Gastrocnemius medialis (tissue), 4 donors: ENCODE results near the gene ITGB1. TPM values are rescaled to one million over a fixed set of nuclear protein-coding genes. Genes with fewer than 3 reads are reported as not detected.

ENCODE experiments used
- ATAC-seq, 2 donors: fragments of 150-250 bp; one replicate each; pipeline ENCODE4 v1.9.1; 2016
- DNase-seq, 2 donors: peaks; one replicate each; pipeline ENCODE4 v3.0.0-alpha.2; 2019
- H3K27ac ChIP-seq, 4 donors: fragments of 200-600 bp; sonication (generic); 1 replicate in 1 of 4; 2 replicates in 3 of 4; pipeline ENCODE4 v1.5.1; 2016 to 2018; ENCODE audit warnings: mild to moderate bottlenecking in 2 of 4, moderate library complexity in 1 of 4
- H3K27me3 ChIP-seq, 3 donors: fragments of 200-600 bp; sonication (generic) in 2 of 3; 1 replicate in 1 of 3; 2 replicates in 2 of 3; pipeline versions ENCODE4 v1.5.1 to v1.6.0; 2016 to 2019; ENCODE audit warnings: mild to moderate bottlenecking in 1 of 3, moderate library complexity in 1 of 3
- H3K36me3 ChIP-seq, 2 donors: fragments of 200-600 bp; sonication (generic) in 1 of 2; one replicate each; pipeline ENCODE4 v1.5.1; 2017 to 2018
- H3K4me1 ChIP-seq, 2 donors: fragments of 200-600 bp; sonication (generic) in 1 of 2; one replicate each; pipeline ENCODE4 v1.5.1; 2016 to 2017; ENCODE audit warnings: mild to moderate bottlenecking in 2 of 2
- H3K4me3 ChIP-seq, 4 donors: fragments of 200-600 bp; sonication (generic) in 3 of 4; 1 replicate in 1 of 4; 2 replicates in 3 of 4; pipeline ENCODE4 v1.5.1; 2016 to 2019; ENCODE audit warnings: mild to moderate bottlenecking in 2 of 4
- H3K9me3 ChIP-seq, 3 donors: fragments of 200-600 bp; sonication (generic) in 2 of 3; 1 replicate in 1 of 3; 2 replicates in 2 of 3; pipeline ENCODE4 v1.5.1; 2016 to 2019
- POLR2A ChIP-seq, 2 donors: fragments of 450-650 bp; IDR thresholded peaks; one replicate each; pipeline ENCODE4 v1.6.1; 2017; ENCODE audit warnings: antibody characterized with exemption in 2 of 2, mild to moderate bottlenecking in 2 of 2, moderate library complexity in 2 of 2
- in situ Hi-C, 4 donors: fragments of 200-750 bp; cut with MboI; loops; one replicate each; pipeline versions ENCODE4 v1.15.0 to v1.8.0; 2017; ENCODE audit warnings: low sequenced_read_pairs in 4 of 4
- intact Hi-C: fragments of 100-400 bp; cut with DNase I; formaldehyde crosslinking; loops from one replicate; pipeline ENCODE4 v1.15.1; 2023; ENCODE audit warnings: low total_unique reads
- total RNA-seq, 4 donors: library from RNA; depleted of rRNA; stranded (reverse); fragments of >200 nt; gene quantifications; one replicate each; pipeline versions ENCODE4 v1.1.0 to v1.2.3, GENCODE V29; 2016
- TF ChIP-seq, protein P1 (sequence below), 5 experiments: fragments of 450-650 bp in 3 of 5; fragments of 200-600 bp in 2 of 5; sonication (generic) in 2 of 5; IDR thresholded peaks in 4 of 5; conservative IDR thresholded peaks in 1 of 5; 1 replicate in 4 of 5; 2 replicates in 1 of 5; pipeline ENCODE4 v1.5.1; 2016 to 2019; ENCODE audit warnings: antibody characterized with exemption in 5 of 5, mild to moderate bottlenecking in 3 of 5, moderate library complexity in 3 of 5

The ITGB1 gene
- total RNA-seq, 4 donors from 2014 or later, result 242 to 379 (median 368) TPM

DNA sequence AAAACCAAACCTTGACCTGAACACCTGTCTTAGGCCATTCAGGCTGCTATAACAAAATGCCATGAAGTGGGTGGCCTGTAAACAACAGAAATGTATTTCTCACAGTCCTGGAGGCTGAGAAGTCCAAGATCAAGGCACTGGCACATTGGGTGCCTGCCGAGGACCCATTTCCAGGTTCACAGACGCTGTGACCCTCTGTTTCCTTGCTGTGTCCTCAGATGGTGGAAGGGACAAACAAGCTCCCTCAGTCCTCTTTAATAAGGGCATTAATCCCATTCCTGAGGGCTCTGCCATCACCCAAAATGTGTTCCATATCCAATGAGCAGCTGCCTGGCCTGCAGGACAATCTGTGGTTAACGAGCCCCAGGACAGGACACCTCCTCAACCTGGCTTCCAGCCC is 67.6 kb downstream of the ITGB1 start:
- Histone ChIP-seq H3K4me1 (no peaks in the 10 kb centered on the region), H3K27me3 (no peaks in the 10 kb centered on the region), H3K4me3 (no peak overlapping the region), H3K9me3 (no peaks in the 10 kb centered on the region), H3K27ac (no peak overlapping the region), H3K36me3 (no peaks in the 10 kb centered on the region)
- ATAC-seq, result no peak
- in situ Hi-C loops, result no loop called here
- TF ChIP-seq POLR2A (IDR thresholded peaks at IDR 0.05), result no peak
- TF ChIP-seq, protein P1, sequence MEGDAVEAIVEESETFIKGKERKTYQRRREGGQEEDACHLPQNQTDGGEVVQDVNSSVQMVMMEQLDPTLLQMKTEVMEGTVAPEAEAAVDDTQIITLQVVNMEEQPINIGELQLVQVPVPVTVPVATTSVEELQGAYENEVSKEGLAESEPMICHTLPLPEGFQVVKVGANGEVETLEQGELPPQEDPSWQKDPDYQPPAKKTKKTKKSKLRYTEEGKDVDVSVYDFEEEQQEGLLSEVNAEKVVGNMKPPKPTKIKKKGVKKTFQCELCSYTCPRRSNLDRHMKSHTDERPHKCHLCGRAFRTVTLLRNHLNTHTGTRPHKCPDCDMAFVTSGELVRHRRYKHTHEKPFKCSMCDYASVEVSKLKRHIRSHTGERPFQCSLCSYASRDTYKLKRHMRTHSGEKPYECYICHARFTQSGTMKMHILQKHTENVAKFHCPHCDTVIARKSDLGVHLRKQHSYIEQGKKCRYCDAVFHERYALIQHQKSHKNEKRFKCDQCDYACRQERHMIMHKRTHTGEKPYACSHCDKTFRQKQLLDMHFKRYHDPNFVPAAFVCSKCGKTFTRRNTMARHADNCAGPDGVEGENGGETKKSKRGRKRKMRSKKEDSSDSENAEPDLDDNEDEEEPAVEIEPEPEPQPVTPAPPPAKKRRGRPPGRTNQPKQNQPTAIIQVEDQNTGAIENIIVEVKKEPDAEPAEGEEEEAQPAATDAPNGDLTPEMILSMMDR (IDR thresholded peaks at IDR 0.05 in 4 of 5, conservative IDR thresholded peaks at IDR 0.05 in 1 of 5), result no peak
- no peak for DNase-seq
- intact Hi-C loops, result no loop called here

DNA sequence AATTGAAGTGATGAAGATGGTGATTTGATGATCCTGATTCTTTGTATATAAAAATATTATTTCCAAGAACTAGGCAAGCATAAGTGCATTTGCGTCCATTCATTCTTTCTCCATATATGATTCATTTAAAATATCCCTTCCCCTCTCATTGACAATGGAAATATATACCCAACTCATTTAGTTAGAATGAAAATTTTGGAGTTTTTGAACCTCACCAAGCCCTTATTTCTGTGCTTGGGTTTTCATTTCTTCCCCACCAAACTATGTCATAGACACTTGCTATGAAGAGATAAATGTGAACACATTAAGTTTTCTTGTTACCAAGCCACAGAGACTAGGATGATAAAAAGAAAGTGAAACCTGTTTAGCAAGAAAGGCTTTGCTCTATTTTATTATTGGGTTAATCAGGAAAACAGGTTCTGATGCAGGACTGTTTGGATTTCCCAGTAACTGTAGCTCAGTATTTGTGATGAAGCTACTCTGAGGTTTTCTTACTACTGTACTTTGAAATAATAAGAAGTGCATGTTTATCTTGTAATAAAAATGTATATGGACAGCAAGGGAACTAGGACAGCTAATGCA is 68.3 kb downstream of the ITGB1 start:
- TF ChIP-seq POLR2A (IDR thresholded peaks at IDR 0.05), result no peak
- TF ChIP-seq, protein P1 (IDR thresholded peaks at IDR 0.05 in 4 of 5, conservative IDR thresholded peaks at IDR 0.05 in 1 of 5), result no peak
- intact Hi-C loops, result no loop called here

DNA sequence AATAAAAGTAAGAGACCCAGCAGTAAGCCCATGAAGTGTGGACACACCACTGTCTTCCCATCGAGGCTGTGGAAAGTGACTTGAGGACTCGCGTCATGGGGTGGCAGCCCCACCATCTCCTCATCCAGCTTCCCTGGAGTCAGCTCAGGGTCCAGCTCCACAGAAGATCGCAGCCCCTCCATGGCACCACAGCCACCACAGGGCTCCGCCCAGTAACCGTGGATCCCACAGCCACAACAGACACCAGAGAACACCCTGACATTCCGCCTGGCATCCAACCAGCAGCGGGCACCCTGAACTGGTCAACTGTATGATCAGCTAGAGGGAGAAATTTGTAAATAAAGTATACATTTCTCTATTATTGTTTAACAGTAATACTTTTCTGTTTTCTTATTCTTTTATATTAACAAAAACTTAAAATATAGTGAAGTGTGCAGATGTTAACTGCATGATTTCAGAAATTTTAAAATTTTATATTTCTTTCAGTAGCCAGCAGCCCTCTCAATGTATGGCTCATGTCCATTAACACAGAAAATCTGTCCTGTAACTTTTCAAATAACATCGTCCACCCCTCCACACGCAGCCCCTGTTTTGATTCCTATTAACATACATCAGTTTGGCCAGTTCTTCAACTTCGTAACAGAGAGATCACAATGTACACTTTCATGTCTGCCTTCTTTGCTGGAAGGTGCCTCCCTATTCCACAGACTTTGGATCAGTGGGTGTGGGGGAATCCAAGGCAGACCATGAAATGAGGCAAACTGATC is 69.7 kb downstream of the ITGB1 start:
- DNase-seq, result no peak
- in situ Hi-C loops, result no loop called here
- ATAC-seq, result no peak
- no peaks in the 10 kb centered on the region for H3K36me3 ChIP-seq
- H3K4me3 ChIP-seq, result no peak overlapping the region
- no peaks in the 10 kb centered on the region for H3K27me3 ChIP-seq
- TF ChIP-seq POLR2A (IDR thresholded peaks at IDR 0.05), result no peak
- TF ChIP-seq, protein P1 (IDR thresholded peaks at IDR 0.05 in 4 of 5, conservative IDR thresholded peaks at IDR 0.05 in 1 of 5), result no peak
- H3K9me3 ChIP-seq, result no peaks in the 10 kb centered on the region
- no peaks in the 10 kb centered on the region for H3K4me1 ChIP-seq
- intact Hi-C loops, result no loop called here
- no peak overlapping the region for H3K27ac ChIP-seq

More for the DNA sequence above, 68.3 kb downstream of the ITGB1 start:
- no peak overlapping the region for H3K4me3 ChIP-seq
- no peaks in the 10 kb centered on the region for H3K36me3 ChIP-seq
- H3K27me3 ChIP-seq, result no peaks in the 10 kb centered on the region
- H3K27ac ChIP-seq, result no peak overlapping the region
- no peaks in the 10 kb centered on the region for H3K4me1 ChIP-seq
- in situ Hi-C loops, result no loop called here
- DNase-seq, result no peak
- ATAC-seq, result no peak
- no peaks in the 10 kb centered on the region for H3K9me3 ChIP-seq

DNA sequence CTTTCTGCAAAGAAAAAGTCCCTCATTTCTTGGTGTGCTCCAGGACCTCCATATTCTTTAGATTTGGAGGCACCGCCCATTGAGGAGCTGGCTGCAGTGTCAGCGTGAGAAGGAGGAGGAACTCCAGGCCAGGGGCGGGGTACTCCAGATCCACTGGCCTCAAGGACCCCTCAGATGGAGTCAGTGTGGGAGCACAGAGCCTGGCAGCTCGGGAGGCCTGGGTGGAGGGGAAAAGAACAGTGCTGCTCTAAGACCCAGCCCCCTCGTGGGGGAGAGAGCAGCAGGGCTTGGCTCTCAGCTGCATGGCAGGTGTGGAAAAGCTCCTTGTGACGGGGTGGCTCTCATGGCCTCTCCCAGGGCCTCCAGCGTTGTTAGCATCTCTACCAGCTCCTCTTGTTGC is 70.5 kb downstream of the ITGB1 start:
- no peaks in the 10 kb centered on the region for H3K4me1 ChIP-seq
- no peak for TF ChIP-seq POLR2A (IDR thresholded peaks at IDR 0.05)
- TF ChIP-seq, protein P1 (IDR thresholded peaks at IDR 0.05 in 4 of 5, conservative IDR thresholded peaks at IDR 0.05 in 1 of 5), result no peak
- H3K4me3 ChIP-seq, result no peak overlapping the region
- no peak overlapping the region for H3K27ac ChIP-seq
- in situ Hi-C loops, result no loop called here
- no peaks in the 10 kb centered on the region for H3K36me3 ChIP-seq
- DNase-seq (no peak), ATAC-seq (peak in 1 of 2 donors; percentile 23)
- intact Hi-C loops, result no loop called here
- H3K27me3 ChIP-seq, result no peaks in the 10 kb centered on the region
- H3K9me3 ChIP-seq, result no peaks in the 10 kb centered on the region
